Anterior cingulate cortex (tissue), 58 donors: ENCODE results near the gene HYLS1.

Experiments used
- DNase-seq, 58 donors: peaks; one replicate each; lab custom pipeline; 2025; lab: John Stamatoyannopoulos, UW

HYLS1 gene

GRCh38 chr11:125930076-125930450 lies 42.6 kb downstream of the HYLS1 start:
- DNase-seq: no peak

- no peak for DNase-seq
Measured at GRCh38 chr11:125931116-125931515, 43.6 kb downstream of the HYLS1 start.

- no peak for DNase-seq
Measured at GRCh38 chr11:125931668-125932067, 44.2 kb downstream of the HYLS1 start.

- no peak for DNase-seq
Measured at GRCh38 chr11:125932301-125932700, 44.8 kb downstream of the HYLS1 start.

- peak in 1 of 58 donors; percentile 14 for DNase-seq
Measured at GRCh38 chr11:125933030-125933813, 45.8 kb downstream of the HYLS1 start.

GRCh38 chr11:125934473-125934872 lies 47.0 kb downstream of the HYLS1 start:
- no peak for DNase-seq

GRCh38 chr11:125935056-125935455 lies 47.6 kb downstream of the HYLS1 start:
- no peak for DNase-seq

- no peak for DNase-seq
Measured at GRCh38 chr11:125935618-125936199, 48.2 kb downstream of the HYLS1 start.

GRCh38 chr11:125938418-125938817 lies 51.0 kb downstream of the HYLS1 start:
- no peak for DNase-seq

- DNase-seq: peak in 3 of 58 donors; percentile 6 to 17 (median 6)
Measured at GRCh38 chr11:125939081-125939521, 51.6 kb downstream of the HYLS1 start.

- DNase-seq: no peak
Measured at GRCh38 chr11:125940145-125940544, 52.7 kb downstream of the HYLS1 start.

GRCh38 chr11:125941267-125941618 lies 53.8 kb downstream of the HYLS1 start:
- no peak for DNase-seq

- peak in 6 of 58 donors; percentile 8 to 46 (median 23) for DNase-seq
Measured at GRCh38 chr11:125941619-125942611, 54.4 kb downstream of the HYLS1 start.

- no peak for DNase-seq
Measured at GRCh38 chr11:125942771-125943428, 55.4 kb downstream of the HYLS1 start.

GRCh38 chr11:125943661-125944349 lies 56.3 kb downstream of the HYLS1 start:
- DNase-seq: no peak

GRCh38 chr11:125944350-125945010 lies 57.0 kb downstream of the HYLS1 start:
- DNase-seq: no peak

- DNase-seq: no peak
Measured at GRCh38 chr11:125945011-125945796, 57.7 kb downstream of the HYLS1 start.

GRCh38 chr11:125945797-125946520 lies 58.5 kb downstream of the HYLS1 start, which contains the start of gene VSIG10L2:
Gene VSIG10L2 (plus strand): TSS chr11:125946044. CDS start chr11:125946056, 12 bp downstream.
- DNase-seq: no peak
